Frontal cortex (tissue), 4 donors: ENCODE measurements around the gene WFDC12. TPM values are rescaled to one million over a fixed set of nuclear protein-coding genes. Genes with fewer than 3 reads are reported as not detected.
"Not testable (repeated sequence)": the region's sequence is repeated elsewhere in the genome, so short reads cannot be mapped to it uniquely, and the experiment has no call there.

ENCODE experiments used
- DNase-seq, 2 donors: peaks; one replicate each; pipeline ENCODE4 v3.0.0; 2012; ENCODE audit warnings: low spot score in 2 of 2
- FAIRE-seq: peaks from 2 replicates; lab custom pipeline; 2012; peaks lifted over from hg19 to GRCh38; lab: Jason Lieb, UNC
- total RNA-seq: library from RNA; depleted of rRNA; stranded (reverse); fragments of >200 nt; gene quantifications from one replicate; pipeline ENCODE4 v1.2.3, GENCODE V29; 2014
- donor health status: control.
- donor health status: control.
- donor health status: control.

Gene WFDC12
- total RNA-seq: not detected

- DNase-seq (no peak), FAIRE-seq (no peak)
Observed at GRCh38 chr20:45124365-45124764, at the start of gene WFDC12. Gene WFDC12, minus strand, starts transcription at chr20:45124465. Its CDS starts 18 bp downstream, at chr20:45124447.

DNA sequence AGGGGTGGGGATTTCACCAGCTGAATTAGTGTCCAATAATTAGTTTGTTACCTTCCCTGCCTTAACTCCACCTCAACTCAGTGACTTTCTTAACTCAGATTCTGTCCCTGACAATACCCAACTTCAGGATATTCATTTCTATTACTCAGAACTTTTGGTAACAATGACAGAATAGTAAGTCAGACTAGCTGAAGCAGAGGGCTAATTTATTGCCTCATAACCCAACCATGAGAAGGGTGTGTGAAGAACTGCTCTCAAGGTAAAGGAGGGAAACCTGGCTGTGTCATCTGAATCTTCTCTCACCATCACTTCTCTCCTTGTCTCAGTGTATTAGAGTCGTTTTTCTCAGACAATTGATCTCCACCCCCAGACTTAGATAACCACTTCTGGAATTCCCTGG is 49.3 kb upstream of the WFDC12 start:
- DNase-seq (no peak), FAIRE-seq (no peak)

GRCh38 chr20:45164906-45165305 is 40.6 kb upstream of the WFDC12 start:
- DNase-seq (no peak), FAIRE-seq (no peak)

- FAIRE-seq (no peak), DNase-seq (no peak)
Observed at GRCh38 chr20:45163083-45163803, 39.0 kb upstream of the WFDC12 start.

GRCh38 chr20:45157962-45158361 is 33.7 kb upstream of the WFDC12 start:
- FAIRE-seq: no peak
- DNase-seq: no peak

GRCh38 chr20:45156713-45157112 is 32.4 kb upstream of the WFDC12 start:
- FAIRE-seq: no peak
- DNase-seq: no peak

GRCh38 chr20:45154794-45155193 is 30.5 kb upstream of the WFDC12 start:
- FAIRE-seq, DNase-seq: not testable (repeated sequence)

GRCh38 chr20:45154183-45154582 is 29.9 kb upstream of the WFDC12 start:
- no peak for DNase-seq
- FAIRE-seq: no peak

DNA sequence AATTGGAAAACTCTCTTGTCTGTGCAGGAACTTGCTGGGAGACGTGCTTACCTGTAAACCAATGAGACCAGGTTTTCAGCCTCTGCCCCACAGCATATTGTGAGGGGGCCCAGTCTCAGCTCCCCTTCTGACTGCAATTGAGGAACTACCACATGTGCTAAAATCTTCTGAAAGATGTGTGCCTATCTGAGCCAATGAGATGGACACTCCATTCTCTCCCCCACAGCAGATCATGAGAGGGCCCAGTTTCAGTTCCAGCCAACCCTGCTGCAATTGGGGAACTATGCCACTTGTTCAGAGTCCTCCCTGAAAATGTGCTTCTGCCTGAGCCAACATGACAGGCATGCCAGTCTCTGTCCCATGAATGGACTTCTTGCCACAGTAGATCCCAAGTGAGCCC is 29.5 kb upstream of the WFDC12 start:
- FAIRE-seq: no peak
- DNase-seq: no peak

- no peak for FAIRE-seq
Observed at GRCh38 chr20:45153147-45153546, 28.9 kb upstream of the WFDC12 start.

DNA sequence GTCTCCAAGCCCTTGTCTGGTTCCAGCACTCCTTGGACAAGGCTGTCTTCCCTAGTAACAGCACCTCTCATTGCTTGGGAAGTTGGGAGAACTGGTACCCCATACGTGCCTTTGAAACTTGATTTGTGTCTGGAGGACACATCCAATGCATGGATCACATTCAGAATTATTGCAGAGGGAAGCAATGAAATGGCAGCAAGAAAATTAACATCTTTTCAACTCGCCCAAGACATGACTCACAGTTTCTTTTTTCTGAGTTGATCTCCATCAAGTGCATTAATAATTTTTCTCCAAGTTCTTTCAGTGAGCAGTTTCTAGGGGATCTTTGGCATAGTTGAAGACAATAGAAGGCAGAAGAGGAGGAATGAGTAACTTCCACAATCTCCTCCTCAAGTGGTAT is 28.1 kb upstream of the WFDC12 start:
- FAIRE-seq (no peak), DNase-seq (no peak)

More at GRCh38 chr20:45153147-45153546, 28.9 kb upstream of the WFDC12 start:
- no peak for DNase-seq

GRCh38 chr20:45149062-45149461 is 24.8 kb upstream of the WFDC12 start:
- FAIRE-seq (no peak), DNase-seq (no peak)

- FAIRE-seq: no peak
- DNase-seq: no peak
Observed at GRCh38 chr20:45140836-45141235, 16.6 kb upstream of the WFDC12 start.

DNA sequence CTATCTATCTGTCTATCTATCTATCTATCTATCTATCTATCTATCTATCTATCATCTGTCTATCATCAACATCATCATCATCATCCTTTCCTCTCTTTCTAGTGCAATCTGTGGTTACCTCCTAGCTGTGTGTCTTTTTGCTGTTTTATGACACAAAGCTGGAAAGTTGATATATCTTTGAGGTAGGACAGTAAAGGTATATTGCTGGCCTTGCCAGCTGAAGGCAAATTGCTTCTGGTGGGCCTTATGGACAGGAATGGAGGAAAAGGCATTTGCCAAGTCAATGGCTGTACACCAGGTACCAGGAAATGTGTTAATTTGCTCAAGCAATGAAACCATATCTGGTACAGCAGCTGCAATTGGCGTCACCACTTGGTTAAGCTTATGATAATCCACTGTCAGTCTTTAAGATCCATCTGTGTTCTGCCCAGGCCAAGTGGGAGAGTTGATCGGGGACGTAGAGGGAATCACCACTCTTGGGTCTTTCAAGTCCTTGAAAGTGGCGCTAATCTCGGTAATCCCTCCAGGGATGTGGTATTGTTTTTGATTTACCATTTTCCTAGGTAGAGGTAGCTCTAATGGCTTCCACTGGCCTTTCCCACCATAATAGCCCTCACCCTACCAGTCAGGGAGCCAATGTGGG is 15.6 kb upstream of the WFDC12 start:
- not testable (repeated sequence) for FAIRE-seq

GRCh38 chr20:45138561-45139300 is 14.5 kb upstream of the WFDC12 start:
- FAIRE-seq (no peak), DNase-seq (no peak)

More for the DNA sequence above, 15.6 kb upstream of the WFDC12 start:
- not testable (repeated sequence) for DNase-seq

- FAIRE-seq (no peak), DNase-seq (no peak)
Observed at GRCh38 chr20:45136911-45137310, 12.6 kb upstream of the WFDC12 start.

GRCh38 chr20:45128099-45128498 is 3.8 kb upstream of the WFDC12 start:
- no peak for FAIRE-seq

GRCh38 chr20:45121388-45121787 is 2.9 kb downstream of the WFDC12 start:
- DNase-seq (no peak), FAIRE-seq (no peak)

More at GRCh38 chr20:45128099-45128498, 3.8 kb upstream of the WFDC12 start:
- DNase-seq: no peak

GRCh38 chr20:45119556-45120266 is 4.6 kb downstream of the WFDC12 start:
- DNase-seq (no peak), FAIRE-seq (no peak)

DNA sequence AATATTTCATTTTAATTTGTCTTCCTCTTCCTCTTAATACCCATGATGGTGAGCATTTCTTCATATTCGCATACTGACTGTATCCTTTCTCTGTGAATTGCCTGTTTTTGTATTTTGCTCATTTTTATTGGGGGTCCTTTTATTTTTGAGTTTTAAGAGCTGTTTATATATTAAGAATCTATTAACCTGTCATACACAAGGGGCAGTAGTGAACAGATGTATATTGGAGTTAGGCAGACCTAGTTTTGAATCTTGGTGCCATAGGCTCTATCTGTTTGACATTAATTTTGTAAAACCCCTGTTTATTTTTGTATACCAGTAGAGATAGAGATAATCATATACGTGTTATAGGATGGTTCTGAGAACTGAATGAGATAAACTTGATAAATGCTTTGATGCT is 6.2 kb downstream of the WFDC12 start:
- no peak for FAIRE-seq
- DNase-seq: no peak
